GM23338 (cell line): ENCODE measurements around the gene SCAPER. TPM values are rescaled to one million over a fixed set of nuclear protein-coding genes. Genes with fewer than 3 reads are reported as not detected.

Source experiments
- ATAC-seq: fragments of 200-7000 bp; cut with Tn5 transposase; 3 replicates; pipeline ENCODE4 v1.9.1; 2020
- DNase-seq: peaks from one replicate; pipeline ENCODE4 v3.0.0-alpha.2; 2015; ENCODE audit warnings: low spot score
- H2AFZ ChIP-seq: fragments of 200-600 bp; sonication (generic); 2 replicates; pipeline ENCODE4 v1.8.0; 2016; ENCODE audit warnings: antibody characterized with exemption, mild to moderate bottlenecking, moderate library complexity
- H3F3A ChIP-seq: fragments of 200-600 bp; sonication (generic); replicated peaks from 2 replicates; pipeline ENCODE4 v1.8.0; 2017; ENCODE audit warnings: antibody characterized with exemption, mixed run types, low read depth
- H3K27ac ChIP-seq: fragments of 200-600 bp; sonication (generic); 2 replicates; pipeline ENCODE4 v1.6.1; 2016; ENCODE audit warnings: low read depth
- H3K27me3 ChIP-seq: fragments of 200-600 bp; sonication (generic); 2 replicates; pipeline ENCODE4 v1.8.0; 2016; ENCODE audit warnings: mild to moderate bottlenecking, mixed run types, moderate library complexity; ENCODE audit not compliant: insufficient read depth
- H3K36me3 ChIP-seq: fragments of 200-600 bp; sonication (generic); 2 replicates; pipeline ENCODE4 v1.8.0; 2016; ENCODE audit warnings: mild to moderate bottlenecking; ENCODE audit not compliant: insufficient read depth
- H3K4me1 ChIP-seq: fragments of 200-600 bp; sonication (generic); 2 replicates; pipeline ENCODE4 v1.8.0; 2016; ENCODE audit warnings: mild to moderate bottlenecking, moderate library complexity; ENCODE audit not compliant: insufficient read depth
- H3K4me2 ChIP-seq: fragments of 200-600 bp; sonication (generic); 2 replicates; pipeline ENCODE4 v1.7.1; 2017; ENCODE audit warnings: mixed run types
- H3K4me3 ChIP-seq: fragments of 200-600 bp; sonication (generic); 2 replicates; pipeline ENCODE4 v1.6.1; 2016; ENCODE audit warnings: mixed run types
- H3K79me2 ChIP-seq: fragments of 200-600 bp; sonication (generic); replicated peaks from 2 replicates; pipeline ENCODE4 v1.8.0; 2017; ENCODE audit warnings: mild to moderate bottlenecking; ENCODE audit not compliant: insufficient read depth
- H3K9me2 ChIP-seq: fragments of 200-600 bp; sonication (generic); 2 replicates; pipeline ENCODE4 v1.8.0; 2017; ENCODE audit not compliant: insufficient read depth
- H4K20me1 ChIP-seq: fragments of 200-600 bp; sonication (generic); replicated peaks from 2 replicates; pipeline ENCODE4 v1.8.0; 2017; ENCODE audit warnings: mild to moderate bottlenecking; ENCODE audit not compliant: insufficient read depth
- H3K27ac Mint-ChIP-seq: 2 replicates; pipeline ENCODE4 v1.8.0; 2020; ENCODE audit warnings: inconsistent platforms, mild to moderate bottlenecking, moderate library complexity, mixed read lengths
- H3K27me3 Mint-ChIP-seq: 3 replicates; pipeline ENCODE4 v1.8.0; 2022; ENCODE audit warnings: low read depth, mild to moderate bottlenecking, moderate library complexity, mixed read lengths, inconsistent platforms; ENCODE audit not compliant: insufficient read depth, poor library complexity
- H3K36me3 Mint-ChIP-seq: 3 replicates; pipeline ENCODE4 v1.8.0; 2021; ENCODE audit warnings: low read depth, mild to moderate bottlenecking, inconsistent platforms, moderate library complexity, mixed read lengths
- H3K4me1 Mint-ChIP-seq: 3 replicates; pipeline ENCODE4 v1.8.0; 2020; ENCODE audit warnings: mild to moderate bottlenecking, inconsistent platforms, mixed read lengths
- H3K4me3 Mint-ChIP-seq: 3 replicates; pipeline ENCODE4 v1.8.0; 2021; ENCODE audit warnings: moderate library complexity, mild to moderate bottlenecking, inconsistent platforms, mixed read lengths
- H3K9me3 Mint-ChIP-seq: 3 replicates; pipeline ENCODE4 v1.8.0; 2020; ENCODE audit warnings: moderate library complexity, mild to moderate bottlenecking, inconsistent platforms, mixed read lengths
- CREB1 ChIP-seq: fragments of 250-450 bp; sonication (Bioruptor Pico); IDR thresholded peaks from 2 replicates; pipeline ENCODE4 v1.5.0; 2020; ENCODE audit warnings: low read depth, mild to moderate bottlenecking, moderate library complexity
- CTCF ChIP-seq, 2 experiments: fragments of 200-600 bp in 1 of 2; sonication (generic) in 1 of 2; conservative IDR thresholded peaks; 2 replicates each; pipeline versions ENCODE4 v1.5.1 to v1.6.1; 2016 to 2017; ENCODE audit warnings: antibody characterized with exemption in 2 of 2, low read depth in 2 of 2, mild to moderate bottlenecking in 2 of 2, moderate library complexity in 1 of 2
- ETS1 ChIP-seq: IDR thresholded peaks from 2 replicates; pipeline ENCODE4 v1.6.1; 2016; ENCODE audit warnings: antibody characterized with exemption
- EZH2 ChIP-seq: fragments of 200-600 bp; sonication (generic); IDR thresholded peaks from one replicate; pipeline ENCODE4 v1.8.0; 2017; ENCODE audit warnings: antibody characterized with exemption, mild to moderate bottlenecking, low read depth; ENCODE audit not compliant: unreplicated experiment
- EZH2phosphoT487 ChIP-seq: fragments of 200-600 bp; sonication (generic); IDR thresholded peaks from one replicate; pipeline ENCODE4 v1.8.1; 2018; ENCODE audit warnings: antibody characterized with exemption; ENCODE audit not compliant: unreplicated experiment
- JUNB ChIP-seq: IDR thresholded peaks from one replicate; pipeline ENCODE4 v1.6.1; 2016; ENCODE audit warnings: antibody characterized with exemption; ENCODE audit not compliant: unreplicated experiment
- NANOG ChIP-seq: IDR thresholded peaks from 2 replicates; pipeline ENCODE4 v1.6.1; 2016; ENCODE audit warnings: antibody characterized with exemption, borderline replicate concordance
- POLR2AphosphoS5 ChIP-seq: IDR thresholded peaks from 2 replicates; pipeline ENCODE4 v1.6.1; 2016; ENCODE audit warnings: antibody characterized with exemption, low read depth
- REST ChIP-seq: IDR thresholded peaks from one replicate; pipeline ENCODE4 v1.6.1; 2018; ENCODE audit warnings: antibody characterized with exemption; ENCODE audit not compliant: unreplicated experiment
- STAT1 ChIP-seq: IDR thresholded peaks from one replicate; pipeline ENCODE4 v1.6.1; 2016; ENCODE audit warnings: antibody characterized with exemption; ENCODE audit not compliant: unreplicated experiment
- ZNF114 ChIP-seq: fragments of 250-450 bp; sonication (Bioruptor Pico); IDR thresholded peaks from 2 replicates; pipeline ENCODE4 v1.5.0; 2020; ENCODE audit warnings: mild to moderate bottlenecking, moderate library complexity
- ZNF331 ChIP-seq: fragments of 250-450 bp; sonication (Bioruptor Pico); IDR thresholded peaks from 2 replicates; pipeline ENCODE4 v1.5.0; 2020; ENCODE audit warnings: low read depth, mild to moderate bottlenecking, moderate library complexity
- ZNF462 ChIP-seq: fragments of 250-450 bp; sonication (Bioruptor Pico); IDR thresholded peaks from 2 replicates; pipeline ENCODE4 v1.5.0; 2020; ENCODE audit warnings: mild to moderate bottlenecking, moderate library complexity
- polyA plus RNA-seq: library from polyadenylated mRNA; unstranded; fragments of >200 nt; fragmentation: Nextera tagmentation; extraction: Ambion mirVana; gene quantifications from 2 replicates; pipeline ENCODE4 v1.2.1, GENCODE V29; 2016
- total RNA-seq: library from RNA; depleted of rRNA; stranded (reverse); fragments of >200 nt; shearing (Covaris generic); gene quantifications from 2 replicates; pipeline ENCODE4 v1.2.3, GENCODE V29; 2014

The SCAPER gene
- total and polyA plus RNA-seq, 2 experiments from 2014 or later: 9.1 to 17.6 TPM

GRCh38 chr15:76512971-76513370 lies 392.2 kb downstream of the SCAPER start:
- no peaks in the 10 kb centered on the region for H3K27me3 ChIP-seq
- H3K36me3 ChIP-seq: no peaks in the 10 kb centered on the region
- H3K4me3 ChIP-seq: no peak overlapping the region
- no peaks in the 10 kb centered on the region for H3F3A ChIP-seq
- no peak overlapping the region for H3K27ac ChIP-seq
- no peaks in the 10 kb centered on the region for H3K9me2 ChIP-seq
- TF ChIP-seq CTCF (conservative IDR thresholded peaks at IDR 0.05; ENCODE audit: low read depth in 2 of 2) (no peak), ZNF114 (CRISPR knock-in tag) (no peak), REST (no peak), ETS1 (no peak), ZNF462 (CRISPR knock-in tag) (no peak), NANOG (no peak), EZH2phosphoT487 (no peak), ZNF331 (CRISPR knock-in tag) (no peak), CREB1 (CRISPR knock-in tag) (no peak), POLR2AphosphoS5 (no peak), JUNB (no peak), STAT1 (no peak), EZH2 (no peak)
- ATAC-seq (no peak), DNase-seq (no peak)
- H3K4me1 Mint-ChIP-seq: peaks cover 4% of the 10 kb centered on the region
- H3K36me3 Mint-ChIP-seq: no peaks in the 10 kb centered on the region
- H2AFZ ChIP-seq: no peak overlapping the region
- no peak overlapping the region for H3K4me2 ChIP-seq
- H3K27ac Mint-ChIP-seq: no peak overlapping the region
- H4K20me1 ChIP-seq: no peaks in the 10 kb centered on the region
- peaks cover 3% of the 10 kb centered on the region for H3K27me3 Mint-ChIP-seq
- H3K9me3 Mint-ChIP-seq: no peaks in the 10 kb centered on the region
- peaks cover 10% of the 10 kb centered on the region for H3K4me1 ChIP-seq
- H3K79me2 ChIP-seq: no peaks in the 10 kb centered on the region
- no peak overlapping the region for H3K4me3 Mint-ChIP-seq
